H1 (cell line): ENCODE results near the gene ADAM12. TPM values are rescaled to one million over a fixed set of nuclear protein-coding genes. Genes with fewer than 3 reads are reported as not detected.

Experiments used
- BCL11A ChIP-seq, 2 experiments: IDR thresholded peaks; one replicate each; pipeline ENCODE4 v1.6.1; 2011; ENCODE audit warnings: low read depth in 2 of 2, low read length in 2 of 2, mild to moderate bottlenecking in 2 of 2
- BRCA1 ChIP-seq: IDR thresholded peaks from 2 replicates; pipeline ENCODE4 v1.6.1; 2012; ENCODE audit warnings: low read depth, low read length, improper control_type of control experiment
- CBX5 ChIP-seq: fragments of 300-800, 300-1000 bp; sonication (generic); IDR thresholded peaks from 2 replicates; pipeline ENCODE4 v1.7.1; 2016; ENCODE audit warnings: antibody characterized with exemption, low read length, low read depth
- CBX8 ChIP-seq: fragments of 300-800, 300-1000 bp; sonication (generic); IDR thresholded peaks from 2 replicates; pipeline ENCODE4 v1.7.1; 2016; ENCODE audit warnings: low read depth, low read length, borderline replicate concordance
- CHD2 ChIP-seq: IDR thresholded peaks from 2 replicates; pipeline ENCODE4 v1.6.1; 2012; ENCODE audit warnings: low read length, improper control_type of control experiment
- FOSL1 ChIP-seq: IDR thresholded peaks from 2 replicates; pipeline ENCODE4 v1.6.1; 2011; ENCODE audit warnings: mild to moderate bottlenecking, low read depth, low read length, moderate library complexity; ENCODE audit not compliant: insufficient read depth
- KDM4A ChIP-seq: IDR thresholded peaks from one replicate; pipeline ENCODE4 v1.7.1; 2012; ENCODE audit warnings: low read depth, mild to moderate bottlenecking, moderate library complexity, low read length, inconsistent platforms; ENCODE audit not compliant: severe bottlenecking
- MAFK ChIP-seq: IDR thresholded peaks from 2 replicates; pipeline ENCODE4 v1.6.1; 2012; ENCODE audit warnings: low read depth, mild to moderate bottlenecking, improper control_type of control experiment, low read length
- NANOG ChIP-seq: IDR thresholded peaks from 2 replicates; pipeline ENCODE4 v1.6.1; 2011; ENCODE audit warnings: low read length, low read depth, mild to moderate bottlenecking, inconsistent platforms; ENCODE audit not compliant: insufficient read depth, poor library complexity, severe bottlenecking
- NRF1 ChIP-seq: IDR thresholded peaks from 2 replicates; pipeline ENCODE4 v1.6.1; 2011; ENCODE audit warnings: mild to moderate bottlenecking, low read depth, low read length, improper control_type of control experiment
- RAD21 ChIP-seq, 2 experiments: IDR thresholded peaks in 1 of 2; conservative IDR thresholded peaks in 1 of 2; 2 replicates each; pipeline ENCODE4 v1.6.1; 2011; ENCODE audit warnings: low read depth in 2 of 2, low read length in 2 of 2, improper control_type of control experiment in 1 of 2, inconsistent platforms in 1 of 2, mild to moderate bottlenecking in 1 of 2, moderate library complexity in 1 of 2
- RFX5 ChIP-seq: IDR thresholded peaks from 2 replicates; pipeline ENCODE4 v1.6.1; 2011; ENCODE audit warnings: low read depth, low read length, improper control_type of control experiment, borderline replicate concordance
- SAP30 ChIP-seq: fragments of 300-600 bp; sonication (generic); IDR thresholded peaks from 2 replicates; pipeline ENCODE4 v1.7.1; 2012; ENCODE audit warnings: low read length, moderate library complexity, mild to moderate bottlenecking, inconsistent platforms; ENCODE audit not compliant: insufficient read depth, insufficient replicate concordance
- SIRT6 ChIP-seq: IDR thresholded peaks from one replicate; pipeline ENCODE4 v1.7.1; 2012; ENCODE audit warnings: low read length, inconsistent platforms
- SIX5 ChIP-seq: IDR thresholded peaks from 2 replicates; pipeline ENCODE4 v1.6.1; 2011; ENCODE audit warnings: mild to moderate bottlenecking, low read depth, low read length
- SP1 ChIP-seq: IDR thresholded peaks from 2 replicates; pipeline ENCODE4 v1.6.1; 2011; ENCODE audit warnings: low read depth, low read length
- SRF ChIP-seq: IDR thresholded peaks from 2 replicates; pipeline ENCODE4 v1.6.1; 2011; ENCODE audit warnings: mild to moderate bottlenecking, low read depth, low read length, moderate library complexity
- SUZ12 ChIP-seq: fragments of 200-600 bp; sonication (generic); IDR thresholded peaks from 2 replicates; pipeline ENCODE4 v1.6.1; 2012; ENCODE audit warnings: mild to moderate bottlenecking, inconsistent platforms, low read length, moderate library complexity, mixed read lengths
- TCF12 ChIP-seq: IDR thresholded peaks from 2 replicates; pipeline ENCODE4 v1.6.1; 2011; ENCODE audit warnings: low read depth, mild to moderate bottlenecking, low read length
- TEAD4 ChIP-seq: IDR thresholded peaks from 2 replicates; pipeline ENCODE4 v1.6.1; 2012; ENCODE audit warnings: low read depth, low read length, inconsistent platforms, mixed read lengths
- ZNF274 ChIP-seq: IDR thresholded peaks from 2 replicates; pipeline ENCODE4 v1.7.0; 2012; ENCODE audit warnings: low read length, borderline replicate concordance; ENCODE audit errors: extremely low read depth
- polyA plus RNA-seq, 7 experiments: library from polyadenylated mRNA; depleted of rRNA in 3 of 7; stranded (reverse) in 5 of 7; unstranded in 2 of 7; fragments of >200 nt in 5 of 7; fragments of 200-250 nt in 2 of 7; gene quantifications; 1 replicate in 5 of 7; 2 replicates in 1 of 7; 4 replicates in 1 of 7; pipeline versions ENCODE4 v1.2.1 to v1.2.3, GENCODE V29; 2011 to 2013; ENCODE audit warnings: missing spikeins in 2 of 7, mixed read lengths in 2 of 7
- total RNA-seq: library from RNA; stranded (reverse); fragmentation: NEBNext Ultra II Directional; extraction: Animal tissue kit (Norgen Biotek cat#: 25700); gene quantifications from 2 replicates; pipeline ENCODE4 v1.2.1, GENCODE V29; 2021
- TF ChIP-seq, protein P1 (sequence below): IDR thresholded peaks from 2 replicates; pipeline ENCODE4 v1.6.1; 2012; ENCODE audit warnings: low read length, inconsistent platforms

Gene ADAM12
- total and polyA plus RNA-seq, 2 of the 8 experiments (the other 6 are each of a cell fraction or from before 2014, with no cell fraction given), result 0.07 to 0.17 TPM

DNA sequence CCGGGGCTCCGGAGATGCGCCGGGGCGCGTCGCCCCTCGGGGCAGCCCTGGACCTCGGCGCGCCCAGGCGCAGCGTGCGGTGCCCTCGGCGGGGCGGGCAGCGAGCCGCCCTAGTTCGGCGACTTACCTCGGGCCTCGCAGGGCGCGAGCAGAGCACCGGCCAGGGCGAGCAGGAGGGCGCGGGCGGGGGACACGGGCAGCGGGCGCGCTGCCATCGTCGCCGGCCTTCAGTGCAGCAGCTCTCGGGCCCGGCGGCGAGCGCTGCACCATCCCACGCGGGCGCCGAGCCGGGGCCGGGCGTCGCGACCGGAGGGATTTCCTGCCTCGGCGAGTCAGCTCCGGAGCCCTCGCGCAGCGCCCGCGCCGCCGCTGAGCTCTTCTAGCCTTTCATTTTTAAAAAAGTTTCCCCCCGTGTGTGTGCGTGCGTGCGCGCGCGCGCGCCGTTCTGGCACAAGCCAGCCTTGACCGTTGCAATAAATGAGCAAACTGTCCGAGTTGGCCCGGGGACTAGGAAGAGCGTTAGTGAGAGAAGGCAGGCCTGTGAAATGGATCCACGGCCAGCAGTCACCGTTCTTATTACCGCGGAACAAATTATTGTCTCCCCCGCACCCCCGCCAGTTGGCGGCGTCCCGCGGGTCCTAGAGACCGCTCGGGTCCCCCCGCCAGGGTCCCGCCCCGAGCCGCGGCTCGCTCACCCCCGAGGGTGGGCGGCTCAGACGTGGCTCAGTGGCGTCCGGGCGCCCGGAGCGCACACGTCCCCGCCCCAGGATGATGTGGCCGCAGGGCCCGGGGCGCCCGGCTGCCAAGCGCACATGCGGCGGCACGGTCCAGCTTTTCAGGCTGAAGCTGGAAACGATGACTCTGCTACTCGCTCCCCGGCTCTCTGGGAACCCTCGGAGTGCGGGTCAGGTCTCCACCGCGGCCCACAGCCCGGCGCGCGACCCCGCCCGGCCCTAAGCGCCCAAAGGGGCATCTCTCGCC is at the start of gene ADAM12 (continued):
- TF ChIP-seq CBX5, result no peak
- no peak for TF ChIP-seq SIRT6
- TF ChIP-seq SIX5, result no peak
- no peak for TF ChIP-seq CBX8
- peak; percentile 85 for TF ChIP-seq FOSL1
- no peak for TF ChIP-seq BCL11A (IDR thresholded peaks at IDR 0.05; ENCODE audit: low read depth in 2 of 2, low read length in 2 of 2)
- TF ChIP-seq SUZ12, result peak; percentile 68
- TF ChIP-seq RFX5, result no peak
- no peak for TF ChIP-seq NRF1
- TF ChIP-seq CHD2, result no peak
- no peak for TF ChIP-seq SRF
- no peak for TF ChIP-seq NANOG
- no peak for TF ChIP-seq TEAD4
- TF ChIP-seq ZNF274, result no peak
- TF ChIP-seq KDM4A, result peak; percentile 96
- no peak for TF ChIP-seq SAP30
- no peak for TF ChIP-seq MAFK
- TF ChIP-seq, protein P1, sequence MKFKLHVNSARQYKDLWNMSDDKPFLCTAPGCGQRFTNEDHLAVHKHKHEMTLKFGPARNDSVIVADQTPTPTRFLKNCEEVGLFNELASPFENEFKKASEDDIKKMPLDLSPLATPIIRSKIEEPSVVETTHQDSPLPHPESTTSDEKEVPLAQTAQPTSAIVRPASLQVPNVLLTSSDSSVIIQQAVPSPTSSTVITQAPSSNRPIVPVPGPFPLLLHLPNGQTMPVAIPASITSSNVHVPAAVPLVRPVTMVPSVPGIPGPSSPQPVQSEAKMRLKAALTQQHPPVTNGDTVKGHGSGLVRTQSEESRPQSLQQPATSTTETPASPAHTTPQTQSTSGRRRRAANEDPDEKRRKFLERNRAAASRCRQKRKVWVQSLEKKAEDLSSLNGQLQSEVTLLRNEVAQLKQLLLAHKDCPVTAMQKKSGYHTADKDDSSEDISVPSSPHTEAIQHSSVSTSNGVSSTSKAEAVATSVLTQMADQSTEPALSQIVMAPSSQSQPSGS, result no peak
- TF ChIP-seq RAD21 (IDR thresholded peaks at IDR 0.05 in 1 of 2, conservative IDR thresholded peaks at IDR 0.05 in 1 of 2; ENCODE audit: low read depth in 2 of 2, low read length in 2 of 2), result no peak
- TF ChIP-seq TCF12, result no peak
- TF ChIP-seq SP1, result no peak
- no peak for TF ChIP-seq BRCA1
